ENCODE results near the gene GPR32. TPM values are rescaled to one million over a fixed set of nuclear protein-coding genes. Genes with fewer than 3 reads are reported as not detected.
"Not testable (repeated sequence)": the region's sequence is repeated elsewhere in the genome, so short reads cannot be mapped to it uniquely, and the experiment has no call there.

The GPR32 gene
- total and polyA plus RNA-seq, 12 donors = 16.0 TPM; not detected in 11

DNA sequence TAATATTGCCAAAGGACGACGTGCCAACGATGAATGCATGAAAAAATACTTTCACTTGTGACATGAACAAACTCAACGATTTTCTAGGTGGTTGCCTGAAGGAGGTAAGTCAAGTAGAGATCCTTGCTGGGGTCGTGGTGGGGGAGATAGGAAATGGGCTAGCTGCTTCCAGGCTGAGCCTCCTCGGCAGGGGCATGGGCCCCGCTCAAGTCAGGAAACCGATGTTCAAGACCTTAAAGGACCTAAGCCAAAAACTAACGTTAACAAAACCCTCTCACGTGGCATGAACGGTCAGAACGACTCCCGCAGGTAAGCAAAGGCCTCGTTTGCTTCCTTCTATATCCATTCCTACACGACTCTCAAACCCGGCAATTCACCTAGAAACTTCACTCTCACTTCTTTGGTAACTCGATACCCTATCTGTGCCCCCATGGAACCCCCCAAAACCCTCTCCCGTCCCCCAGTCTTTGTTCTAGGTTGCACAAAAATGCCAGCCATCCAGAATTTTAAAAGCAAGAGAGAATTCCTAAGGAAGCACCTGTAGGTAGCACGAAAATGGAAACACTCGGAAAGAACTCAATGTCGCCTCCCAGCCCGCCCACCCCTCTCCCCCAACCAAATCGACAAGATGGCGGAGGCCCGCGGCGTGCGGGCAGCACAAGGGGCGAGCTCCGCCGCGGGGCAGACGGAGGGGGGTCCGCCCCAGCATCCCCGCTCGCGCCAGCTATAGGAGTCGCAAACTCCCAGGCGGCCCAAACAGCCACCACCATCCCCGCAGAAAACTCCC lies 33.6 kb downstream of the GPR32 start:
- 0 to 1% (median 1%) methylated on average over 20 to 40 of the region's 40 CpGs for WGBS, 4 donors
- peaks cover 13 to 22% of the 10 kb centered on the region in 2 donors for H3K4me1 ChIP-seq (replicated peaks in 1 of 2)
- peak overlapping the region; percentile 73 to 98 (median 95) for H3K27ac ChIP-seq
- peaks cover 0 to 11% of the 10 kb centered on the region in 2 donors for H3K36me3 ChIP-seq (replicated peaks in 1 of 2)
- H3K9me3 ChIP-seq (replicated peaks in 1 of 3) = no peaks in the 10 kb centered on the region
- DNase-seq = no peak
- TF ChIP-seq, protein P1, sequence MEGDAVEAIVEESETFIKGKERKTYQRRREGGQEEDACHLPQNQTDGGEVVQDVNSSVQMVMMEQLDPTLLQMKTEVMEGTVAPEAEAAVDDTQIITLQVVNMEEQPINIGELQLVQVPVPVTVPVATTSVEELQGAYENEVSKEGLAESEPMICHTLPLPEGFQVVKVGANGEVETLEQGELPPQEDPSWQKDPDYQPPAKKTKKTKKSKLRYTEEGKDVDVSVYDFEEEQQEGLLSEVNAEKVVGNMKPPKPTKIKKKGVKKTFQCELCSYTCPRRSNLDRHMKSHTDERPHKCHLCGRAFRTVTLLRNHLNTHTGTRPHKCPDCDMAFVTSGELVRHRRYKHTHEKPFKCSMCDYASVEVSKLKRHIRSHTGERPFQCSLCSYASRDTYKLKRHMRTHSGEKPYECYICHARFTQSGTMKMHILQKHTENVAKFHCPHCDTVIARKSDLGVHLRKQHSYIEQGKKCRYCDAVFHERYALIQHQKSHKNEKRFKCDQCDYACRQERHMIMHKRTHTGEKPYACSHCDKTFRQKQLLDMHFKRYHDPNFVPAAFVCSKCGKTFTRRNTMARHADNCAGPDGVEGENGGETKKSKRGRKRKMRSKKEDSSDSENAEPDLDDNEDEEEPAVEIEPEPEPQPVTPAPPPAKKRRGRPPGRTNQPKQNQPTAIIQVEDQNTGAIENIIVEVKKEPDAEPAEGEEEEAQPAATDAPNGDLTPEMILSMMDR (IDR thresholded peaks at IDR 0.05) = no peak
- TF ChIP-seq POLR2A (IDR thresholded peaks at IDR 0.05) = no peak
- H3K4me3 ChIP-seq = peak overlapping the region; percentile 54 to 93 (median 75)
- H3K27me3 ChIP-seq = no peaks in the 10 kb centered on the region
- intact Hi-C loops (cut with DNase I) = no loop called here

DNA sequence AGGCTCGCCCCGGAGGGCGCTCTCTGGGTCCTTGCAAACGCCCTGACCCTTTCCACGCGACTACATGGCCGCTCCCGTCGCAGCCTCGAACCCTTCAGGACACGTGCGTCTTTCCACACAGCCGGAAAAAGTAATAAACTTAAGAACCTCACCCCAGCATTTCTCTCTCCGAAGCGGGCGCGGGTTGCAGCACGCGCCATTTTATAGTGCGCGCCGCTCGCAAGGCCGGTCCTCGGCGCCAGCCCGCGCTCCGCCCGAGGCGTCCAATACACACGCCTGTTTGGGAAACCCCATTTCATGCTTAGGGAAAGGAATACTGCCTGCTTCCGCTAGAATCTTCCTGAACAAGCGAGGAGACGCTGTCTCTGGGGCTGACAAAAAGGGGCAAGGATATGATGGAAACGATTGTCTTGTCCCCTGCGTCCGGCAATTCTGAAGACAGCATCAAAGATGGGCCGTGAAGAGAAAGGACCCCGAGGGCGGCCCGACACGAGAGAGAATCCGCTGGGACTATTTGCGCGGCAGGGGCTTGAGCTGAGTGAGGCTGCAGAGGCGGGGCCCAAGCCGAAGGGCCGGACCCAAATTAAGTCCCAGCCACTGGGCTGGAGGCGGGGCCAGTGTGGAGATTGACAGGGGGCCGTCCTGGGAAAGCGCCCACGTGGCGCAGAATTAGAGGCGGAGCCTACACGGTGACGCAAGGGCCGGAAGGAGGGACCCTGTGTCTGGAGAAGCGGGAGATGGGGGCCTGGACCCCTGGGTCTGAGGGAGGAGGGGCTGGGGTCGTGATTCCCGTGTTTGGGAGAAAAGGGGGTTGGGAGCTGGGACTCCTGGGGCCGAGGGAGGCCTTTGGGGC lies 34.4 kb downstream of the GPR32 start:
- H3K4me3 ChIP-seq = peak overlapping the region; percentile 54 to 93 (median 75)
- WGBS, 4 donors = 0 to 1% (median 1%) methylated on average over 37 to 62 of the region's 62 CpGs
- intact Hi-C loops (cut with DNase I) = loop anchor here in 1 of 2 donors (5.0 kb wide), 1 partner anchor 118 kb away; no protein-coding TSS in a partner anchor
- H3K27ac ChIP-seq = peak overlapping the region; percentile 73 to 98 (median 95)
- no peaks in the 10 kb centered on the region for H3K9me3 ChIP-seq (replicated peaks in 1 of 3)
- peak; percentile 98 to 99 (median 99) for DNase-seq
- H3K36me3 ChIP-seq (replicated peaks in 1 of 2) = peaks cover 0 to 11% of the 10 kb centered on the region in 2 donors
- peaks cover 13 to 22% of the 10 kb centered on the region in 2 donors for H3K4me1 ChIP-seq (replicated peaks in 1 of 2)
- TF ChIP-seq, protein P1 (IDR thresholded peaks at IDR 0.05) = peak in 1 of 6 experiments; percentile 7
- peak; percentile 25 to 39 for TF ChIP-seq POLR2A (IDR thresholded peaks at IDR 0.05)
- H3K27me3 ChIP-seq = no peaks in the 10 kb centered on the region

DNA sequence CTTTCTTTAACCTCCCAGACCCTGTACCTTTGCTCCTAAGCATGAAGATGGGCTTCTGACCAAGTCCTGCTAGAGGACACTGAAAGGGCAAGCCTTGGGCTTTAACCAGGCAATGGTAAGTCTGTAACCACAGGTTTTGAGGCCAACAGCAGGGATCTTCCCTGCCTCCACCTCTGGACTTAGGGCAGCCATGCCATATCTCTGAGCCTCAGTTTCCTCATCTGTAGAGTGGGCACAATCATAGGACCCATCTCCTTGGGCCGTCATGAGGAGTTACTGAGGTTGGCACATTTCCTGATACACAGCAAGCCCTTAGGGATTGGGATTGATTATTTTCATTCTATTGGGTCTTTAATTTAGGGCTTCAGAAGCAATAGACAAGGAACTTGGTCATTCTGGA lies 38.6 kb downstream of the GPR32 start:
- Histone ChIP-seq H3K27ac (no peak overlapping the region), H3K4me3 (no peak overlapping the region), H3K27me3 (no peaks in the 10 kb centered on the region), H3K4me1 (replicated peaks in 1 of 2) (peaks cover 2 to 4% of the 10 kb centered on the region in 2 donors), H3K9me3 (replicated peaks in 1 of 3) (no peaks in the 10 kb centered on the region), H3K36me3 (replicated peaks in 1 of 2) (no peaks in the 10 kb centered on the region)
- WGBS, 4 donors = 53 to 63% (median 59%) methylated on average over 1 of the region's 1 CpG
- no peak for DNase-seq
- TF ChIP-seq, protein P1 (IDR thresholded peaks at IDR 0.05) = no peak
- no peak for TF ChIP-seq POLR2A (IDR thresholded peaks at IDR 0.05)
- intact Hi-C loops (cut with DNase I) = loop anchor here in 1 of 2 donors (5.0 kb wide), 1 partner anchor 113 kb away; no protein-coding TSS in a partner anchor

DNA sequence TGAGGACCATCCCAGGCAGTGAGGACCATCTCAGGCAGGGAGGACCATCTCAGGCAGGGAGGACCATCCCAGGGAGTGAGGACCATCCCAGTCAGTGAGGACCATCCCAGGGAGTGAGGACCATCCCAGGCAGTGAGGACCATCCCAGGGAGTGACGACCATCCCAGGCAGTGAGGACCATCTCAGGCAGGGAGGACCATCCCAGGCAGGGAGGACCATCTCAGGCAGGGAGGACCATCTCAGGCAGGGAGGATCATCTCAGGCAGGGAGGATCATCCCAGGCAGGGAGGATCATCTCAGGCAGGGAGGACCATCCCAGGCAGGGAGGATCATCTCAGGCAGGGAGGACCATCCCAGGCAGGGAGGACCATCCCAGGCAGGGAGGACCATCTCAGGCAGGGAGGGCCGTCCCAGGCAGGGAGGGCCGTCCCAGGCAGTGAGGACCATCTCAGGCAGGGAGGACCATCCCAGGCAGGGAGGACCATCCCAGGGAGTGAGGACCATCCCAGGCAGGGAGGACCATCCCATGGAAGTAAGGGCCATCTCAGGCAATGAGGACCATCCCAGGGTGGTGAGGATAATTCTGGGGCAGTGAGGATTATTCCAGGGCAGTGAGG lies 41.5 kb downstream of the GPR32 start:
- DNase-seq; intact Hi-C loops (cut with DNase I); H3K27me3 ChIP-seq: not testable (repeated sequence)

More for the DNA sequence above, 41.5 kb downstream of the GPR32 start:
- not testable (repeated sequence) for H3K27ac ChIP-seq; H3K36me3 ChIP-seq (replicated peaks in 1 of 2); H3K4me1 ChIP-seq (replicated peaks in 1 of 2); H3K9me3 ChIP-seq (replicated peaks in 1 of 3); H3K4me3 ChIP-seq
- 36 to 88% (median 72%) methylated on average over 2 to 3 of the region's 3 CpGs for WGBS, 4 donors

Measured in adrenal gland (tissue), 12 donors.